Stomach smooth muscle (tissue), 2 donors: ENCODE results near the gene EBF3.

ENCODE experiments used
- H3K27ac ChIP-seq: one replicate; pipeline ENCODE4 v1.7.0; 2013; ENCODE audit warnings: mild to moderate bottlenecking, low read length, inconsistent platforms
- H3K27me3 ChIP-seq, 2 donors: one replicate each; pipeline ENCODE4 v1.7.0; 2013; ENCODE audit warnings: low read length in 2 of 2; ENCODE audit not compliant: insufficient read depth in 2 of 2, control insufficient read depth in 1 of 2
- H3K36me3 ChIP-seq, 2 donors: one replicate each; pipeline ENCODE4 v1.7.0; 2013; ENCODE audit warnings: low read length in 2 of 2; ENCODE audit not compliant: control insufficient read depth in 2 of 2, insufficient read depth in 2 of 2
- H3K4me1 ChIP-seq: one replicate; pipeline ENCODE4 v1.7.0; 2013; ENCODE audit warnings: low read length; ENCODE audit not compliant: control insufficient read depth, insufficient read depth
- H3K4me3 ChIP-seq, 2 donors: one replicate each; pipeline ENCODE4 v1.7.0; 2013; ENCODE audit warnings: low read length in 2 of 2
- H3K9ac ChIP-seq, 2 donors: one replicate each; pipeline ENCODE4 v1.7.0; 2013; ENCODE audit warnings: low read length in 2 of 2, mild to moderate bottlenecking in 1 of 2
- H3K9me3 ChIP-seq, 2 donors: one replicate each; pipeline ENCODE4 v1.7.0; 2013; ENCODE audit warnings: low read length in 2 of 2; ENCODE audit not compliant: control insufficient read depth in 2 of 2
- donor health status: healthy.
- donor health status: Pancreatic carcinoma.

Gene EBF3

DNA sequence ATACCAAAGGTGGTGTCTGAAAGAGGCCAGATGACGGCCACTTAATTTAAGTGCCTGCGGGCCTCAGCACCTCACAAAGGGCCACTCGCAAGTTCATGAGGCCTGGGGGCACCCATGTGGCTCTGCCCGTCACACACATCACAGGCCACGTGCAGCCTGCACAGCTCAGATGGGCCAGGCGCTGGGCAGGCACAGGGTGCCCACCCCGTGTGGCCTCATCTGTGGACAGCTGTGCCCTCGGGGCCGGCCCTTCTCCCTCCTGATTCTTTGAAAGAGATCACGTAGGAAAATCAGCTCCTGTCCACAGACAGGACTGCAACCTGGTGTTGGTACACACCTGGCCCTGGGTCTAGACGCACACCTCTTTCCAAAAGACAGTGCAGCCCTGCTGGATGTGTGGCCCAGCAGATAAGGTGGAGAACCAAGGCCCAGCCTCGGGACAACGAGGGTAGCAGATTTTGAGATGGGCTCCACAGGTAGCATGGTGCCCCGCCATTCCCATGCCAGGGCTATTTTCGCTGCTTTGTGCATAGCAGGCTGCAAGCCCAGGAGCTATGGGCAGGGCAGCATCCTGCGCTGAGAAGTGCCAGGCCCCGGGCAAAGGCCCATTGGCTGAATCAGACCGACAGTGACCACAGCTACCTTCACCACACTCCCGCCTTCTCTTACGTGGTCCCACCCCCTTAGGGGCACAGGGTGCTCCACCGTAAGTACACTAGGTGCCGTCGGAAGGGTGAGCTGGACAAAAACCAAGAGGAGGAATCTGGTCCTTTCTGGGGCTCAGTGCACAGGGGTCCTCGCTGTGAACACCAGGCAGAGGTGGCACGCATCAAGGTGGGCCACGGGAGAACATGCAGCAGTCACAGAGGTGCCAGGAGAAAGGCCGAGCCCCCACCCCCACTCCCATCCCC is 124.5 kb downstream of the EBF3 start:
- H3K4me3 ChIP-seq, result no peak overlapping the region
- H3K4me1 ChIP-seq, result no peaks in the 10 kb centered on the region
- no peaks in the 10 kb centered on the region for H3K27me3 ChIP-seq
- no peak overlapping the region for H3K27ac ChIP-seq
- H3K9me3 ChIP-seq, result peaks cover 0 to 2% of the 10 kb centered on the region in 2 donors
- no peak overlapping the region for H3K9ac ChIP-seq
- no peaks in the 10 kb centered on the region for H3K36me3 ChIP-seq

DNA sequence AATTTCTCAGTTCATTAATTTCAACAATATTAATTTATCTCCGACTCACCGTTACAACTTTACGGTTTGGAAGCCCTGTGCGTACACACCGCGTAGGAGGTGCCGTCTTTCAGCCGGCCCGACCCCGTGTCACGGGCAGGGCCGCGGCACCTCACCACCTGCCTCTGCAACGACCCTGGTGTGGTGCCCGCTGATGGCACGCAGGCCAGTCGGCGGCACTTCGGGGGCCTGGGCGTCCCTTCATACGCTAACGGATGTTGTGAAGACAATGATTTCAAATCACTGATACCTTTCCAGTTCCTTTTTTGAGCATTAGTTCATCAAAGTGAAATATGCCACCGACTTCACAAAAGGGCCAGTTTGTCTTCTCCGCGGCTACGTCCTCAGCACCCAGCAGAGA is 125.3 kb downstream of the EBF3 start:
- H3K9ac ChIP-seq, result no peak overlapping the region
- H3K4me3 ChIP-seq, result no peak overlapping the region
- peaks cover 0 to 2% of the 10 kb centered on the region in 2 donors for H3K9me3 ChIP-seq
- H3K27me3 ChIP-seq, result no peaks in the 10 kb centered on the region
- no peak overlapping the region for H3K27ac ChIP-seq
- no peaks in the 10 kb centered on the region for H3K36me3 ChIP-seq
- no peaks in the 10 kb centered on the region for H3K4me1 ChIP-seq

DNA sequence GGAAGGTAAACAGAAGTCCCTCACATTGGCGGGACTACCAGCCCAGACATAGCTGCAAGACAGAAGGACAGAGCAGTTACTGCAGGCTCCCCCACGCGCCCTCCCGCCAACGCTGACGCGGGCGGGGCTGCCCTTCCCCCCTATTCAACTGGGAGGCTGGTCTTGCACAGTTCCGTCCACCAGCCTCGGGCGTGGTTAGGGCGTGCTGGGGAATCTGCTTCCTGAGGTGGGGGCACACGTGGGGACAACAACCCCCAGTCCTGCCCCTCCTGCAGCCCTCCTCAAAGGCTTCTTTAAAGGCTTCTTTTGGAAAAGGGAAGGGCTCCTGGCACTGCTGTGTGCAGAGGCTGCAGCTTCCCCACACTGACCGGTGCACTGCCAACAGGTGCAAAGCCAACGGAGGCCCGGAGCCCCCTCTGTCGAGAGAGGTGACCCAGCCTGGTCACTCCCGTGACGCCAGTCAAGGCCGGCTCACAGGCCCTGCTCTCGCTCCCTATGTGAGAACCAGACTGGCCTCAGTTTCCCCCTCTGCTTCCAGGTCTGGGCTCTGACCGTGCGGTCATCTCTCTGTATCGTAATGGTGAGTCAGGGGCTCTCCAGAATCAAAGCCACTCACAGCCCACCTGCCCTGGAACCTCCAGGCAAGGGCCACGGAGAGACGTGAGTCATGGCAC is 126.0 kb downstream of the EBF3 start:
- H3K4me1 ChIP-seq, result no peaks in the 10 kb centered on the region
- H3K9me3 ChIP-seq, result peaks cover 0 to 2% of the 10 kb centered on the region in 2 donors
- H3K4me3 ChIP-seq, result no peak overlapping the region
- H3K9ac ChIP-seq, result no peak overlapping the region
- H3K27me3 ChIP-seq, result no peaks in the 10 kb centered on the region
- no peak overlapping the region for H3K27ac ChIP-seq
- H3K36me3 ChIP-seq, result no peaks in the 10 kb centered on the region

DNA sequence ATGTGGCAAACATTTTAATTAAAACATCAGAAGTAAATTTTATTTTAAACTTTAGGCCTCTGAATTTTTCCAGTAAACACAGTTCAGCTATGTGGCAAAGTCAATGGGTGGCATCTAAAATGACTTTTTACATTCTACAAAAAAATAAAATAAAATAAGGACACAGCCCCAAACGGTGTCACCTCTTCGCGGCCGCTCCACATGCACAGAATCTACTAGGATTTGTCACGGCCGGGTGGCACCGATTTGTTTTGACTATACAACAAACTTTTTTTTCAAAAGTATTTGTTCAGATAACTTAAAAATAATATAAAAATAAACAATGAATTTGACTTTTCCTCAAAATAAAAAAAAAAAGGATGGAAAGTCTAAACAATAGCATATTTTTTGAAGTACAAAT is 127.8 kb downstream of the EBF3 start:
- peaks cover 0 to 2% of the 10 kb centered on the region in 2 donors for H3K9me3 ChIP-seq
- H3K27ac ChIP-seq, result no peak overlapping the region
- no peaks in the 10 kb centered on the region for H3K36me3 ChIP-seq
- H3K9ac ChIP-seq, result no peak overlapping the region
- no peaks in the 10 kb centered on the region for H3K4me1 ChIP-seq
- H3K27me3 ChIP-seq, result no peaks in the 10 kb centered on the region
- no peak overlapping the region for H3K4me3 ChIP-seq

DNA sequence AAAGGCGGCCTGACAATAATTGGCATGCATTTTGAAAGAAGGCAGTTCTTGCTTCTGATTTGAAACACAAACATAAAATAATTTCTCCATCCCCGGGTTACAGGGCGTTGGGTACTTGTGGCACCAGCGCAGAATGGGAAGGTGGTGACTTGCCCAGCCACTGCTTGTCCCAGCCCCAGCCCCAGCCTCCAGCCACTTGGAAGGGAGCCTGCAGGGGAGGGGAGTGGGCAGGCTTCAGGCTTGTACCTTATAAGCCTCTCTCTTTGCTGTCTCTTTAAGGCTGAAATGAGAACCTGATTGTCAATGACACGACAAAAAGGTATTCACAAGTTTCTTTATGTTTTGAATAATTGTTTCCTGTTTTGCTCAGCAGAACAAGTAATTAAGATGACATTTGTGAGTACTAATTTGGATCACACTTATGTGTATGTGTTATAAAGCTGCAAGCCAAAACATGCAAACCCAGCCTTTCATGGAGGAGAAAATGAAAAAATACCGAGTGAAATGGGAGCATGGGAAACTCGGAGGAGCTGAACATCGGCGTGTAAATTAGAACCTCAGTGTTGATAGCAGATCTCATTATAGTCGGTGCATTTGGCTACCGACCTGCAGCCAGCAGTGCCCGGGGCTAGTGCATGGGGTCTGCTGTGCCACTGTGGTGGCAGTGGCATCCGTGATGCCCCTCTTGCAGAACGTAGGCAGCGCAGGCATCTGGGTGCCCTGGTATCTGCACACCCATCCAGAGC is 129.9 kb downstream of the EBF3 start:
- no peak overlapping the region for H3K4me3 ChIP-seq
- no peaks in the 10 kb centered on the region for H3K36me3 ChIP-seq
- no peak overlapping the region for H3K9ac ChIP-seq
- H3K9me3 ChIP-seq, result no peaks in the 10 kb centered on the region
- H3K27me3 ChIP-seq, result no peaks in the 10 kb centered on the region
- H3K27ac ChIP-seq, result no peak overlapping the region
- H3K4me1 ChIP-seq, result no peaks in the 10 kb centered on the region

DNA sequence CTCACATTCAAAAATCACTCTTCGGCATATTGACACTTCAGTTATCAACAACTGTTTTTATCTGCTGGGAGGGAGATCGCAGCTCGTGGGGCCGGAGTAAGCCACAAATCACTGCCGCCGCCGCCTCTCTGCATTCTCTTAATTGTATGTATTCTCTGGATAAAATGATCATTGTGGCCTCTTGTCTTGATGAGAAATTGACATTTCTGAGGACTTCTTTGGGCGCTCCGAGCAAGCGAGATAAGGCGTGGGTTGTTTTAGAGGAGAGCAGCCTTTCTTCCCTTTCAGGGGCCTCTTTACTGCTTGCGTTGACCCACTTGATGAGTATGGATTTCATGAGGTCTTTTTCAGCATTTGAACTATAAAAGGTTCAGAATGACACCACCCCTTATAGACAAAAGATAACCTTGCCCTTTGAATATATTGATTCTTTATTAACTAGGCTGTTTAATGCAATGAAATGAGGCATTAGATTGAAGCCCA is 130.6 kb downstream of the EBF3 start:
- no peak overlapping the region for H3K27ac ChIP-seq
- H3K4me3 ChIP-seq, result no peak overlapping the region
- H3K27me3 ChIP-seq, result no peaks in the 10 kb centered on the region
- no peaks in the 10 kb centered on the region for H3K9me3 ChIP-seq
- H3K9ac ChIP-seq, result no peak overlapping the region
- no peaks in the 10 kb centered on the region for H3K36me3 ChIP-seq
- H3K4me1 ChIP-seq, result no peaks in the 10 kb centered on the region

DNA sequence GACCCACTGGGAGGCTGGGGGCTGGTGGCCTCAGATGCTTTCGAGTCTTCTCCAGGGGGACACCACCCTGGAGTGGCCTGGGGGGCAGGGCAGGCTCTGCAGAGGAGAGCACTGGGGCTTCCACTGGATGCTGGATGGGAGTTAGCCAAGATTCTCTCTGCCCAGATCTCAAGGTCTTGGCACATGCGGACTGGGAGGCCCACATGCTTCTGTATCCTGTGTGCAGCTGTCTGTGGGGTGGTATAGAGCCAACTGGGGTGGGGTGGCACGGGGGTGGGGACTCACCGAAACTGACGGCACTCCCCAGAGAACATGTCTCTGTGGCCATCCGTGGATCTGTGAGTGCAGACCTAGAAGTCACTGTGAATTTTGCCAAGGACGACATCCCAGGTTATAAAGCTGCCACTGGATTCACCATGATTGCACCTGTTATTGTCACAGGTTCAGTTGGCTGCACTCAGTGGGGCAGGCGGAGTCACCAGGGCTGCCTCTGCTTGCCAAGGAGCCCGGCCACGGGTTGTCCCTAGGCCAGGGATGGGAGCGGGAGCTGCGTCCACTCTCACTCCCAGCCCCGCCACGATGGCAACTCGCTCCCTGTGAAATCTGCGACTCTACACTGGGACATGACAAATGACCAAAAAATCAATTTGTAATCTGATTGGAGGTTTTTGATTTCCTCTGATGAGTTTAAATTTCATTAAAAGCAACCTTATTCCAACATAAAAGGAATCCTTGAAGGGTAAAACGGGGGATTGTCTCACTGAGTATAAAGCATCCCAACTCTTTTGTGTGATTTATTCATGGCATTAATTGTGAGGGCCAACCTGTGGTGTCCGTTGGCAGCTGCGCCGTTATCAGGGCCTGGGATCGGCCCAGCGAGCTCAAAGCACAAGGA is 131.3 kb downstream of the EBF3 start:
- no peak overlapping the region for H3K4me3 ChIP-seq
- no peak overlapping the region for H3K9ac ChIP-seq
- no peaks in the 10 kb centered on the region for H3K36me3 ChIP-seq
- no peaks in the 10 kb centered on the region for H3K9me3 ChIP-seq
- no peaks in the 10 kb centered on the region for H3K27me3 ChIP-seq
- no peak overlapping the region for H3K27ac ChIP-seq
- no peaks in the 10 kb centered on the region for H3K4me1 ChIP-seq

DNA sequence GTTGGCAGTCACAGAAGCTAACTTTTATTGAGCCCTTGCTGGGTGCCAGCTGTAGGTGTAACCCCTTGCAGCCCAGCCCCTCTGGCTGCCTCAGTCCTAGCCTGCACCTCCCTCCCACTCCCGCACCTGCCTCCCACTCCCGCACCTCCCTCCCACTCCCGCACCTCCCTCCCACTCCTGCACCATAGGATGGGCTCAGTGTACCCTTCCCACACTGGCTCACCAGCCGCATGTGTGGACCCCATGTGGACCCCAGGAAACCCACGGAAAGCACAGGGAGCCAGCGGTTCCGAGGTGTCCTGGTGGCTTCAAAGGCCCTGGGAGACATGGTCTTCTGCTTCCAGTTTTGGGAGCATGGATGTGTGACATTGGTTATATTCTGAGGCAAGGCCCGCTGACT is 132.9 kb downstream of the EBF3 start:
- H3K9me3 ChIP-seq, result no peaks in the 10 kb centered on the region
- no peak overlapping the region for H3K27ac ChIP-seq
- H3K9ac ChIP-seq, result no peak overlapping the region
- no peaks in the 10 kb centered on the region for H3K27me3 ChIP-seq
- no peaks in the 10 kb centered on the region for H3K4me1 ChIP-seq
- H3K4me3 ChIP-seq, result no peak overlapping the region
- H3K36me3 ChIP-seq, result no peaks in the 10 kb centered on the region

DNA sequence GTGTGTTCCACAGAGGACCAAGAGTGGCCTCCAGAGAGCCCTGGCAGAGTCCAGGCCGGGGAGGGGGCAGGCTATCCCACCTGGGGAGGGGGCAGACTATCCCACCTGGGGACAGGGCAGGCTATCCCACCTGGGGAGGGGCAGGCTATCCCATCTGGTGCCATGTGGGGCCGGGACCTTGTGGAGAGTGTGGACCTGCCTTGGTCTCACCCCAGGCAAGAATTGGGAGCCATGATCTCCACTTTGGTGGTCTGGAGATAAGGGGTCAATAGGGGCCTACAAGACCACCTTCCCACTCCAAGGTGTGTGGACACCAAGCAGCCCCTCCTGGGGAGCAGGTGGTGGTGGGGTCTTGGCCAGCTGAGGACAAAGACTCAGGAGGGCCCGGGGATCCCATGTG is 138.2 kb downstream of the EBF3 start:
- H3K9me3 ChIP-seq, result no peaks in the 10 kb centered on the region
- no peaks in the 10 kb centered on the region for H3K36me3 ChIP-seq
- H3K27me3 ChIP-seq, result no peaks in the 10 kb centered on the region

DNA sequence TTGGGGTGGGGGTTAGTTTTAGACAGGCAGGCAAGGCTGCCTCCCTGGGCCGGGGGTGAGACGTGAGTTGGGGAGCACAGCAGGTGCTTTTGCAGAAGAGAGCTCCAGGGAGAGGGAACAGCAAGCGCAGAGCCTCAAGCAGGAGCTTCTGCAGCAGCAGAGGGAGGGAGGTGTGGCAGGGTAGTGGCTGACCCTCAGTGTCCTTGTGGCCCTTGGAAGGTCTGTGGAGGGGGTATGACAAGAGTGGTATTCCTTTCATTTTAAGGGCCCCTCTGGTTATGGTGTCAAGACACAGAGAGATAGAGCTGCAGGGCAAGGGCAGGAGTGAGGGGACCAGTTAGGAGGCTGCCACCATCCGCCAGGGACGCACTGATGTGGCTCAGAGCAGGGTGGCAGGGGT is 138.9 kb downstream of the EBF3 start:
- no peaks in the 10 kb centered on the region for H3K36me3 ChIP-seq
- no peak overlapping the region for H3K27ac ChIP-seq
- H3K4me3 ChIP-seq, result no peak overlapping the region
- H3K9ac ChIP-seq, result no peak overlapping the region
- H3K9me3 ChIP-seq, result no peaks in the 10 kb centered on the region
- H3K4me1 ChIP-seq, result no peaks in the 10 kb centered on the region
- no peaks in the 10 kb centered on the region for H3K27me3 ChIP-seq

More for the DNA sequence above, 138.2 kb downstream of the EBF3 start:
- no peak overlapping the region for H3K4me3 ChIP-seq
- H3K4me1 ChIP-seq, result no peaks in the 10 kb centered on the region
- no peak overlapping the region for H3K9ac ChIP-seq
- no peak overlapping the region for H3K27ac ChIP-seq
